Activated CD8-positive, alpha-beta memory T cell treated with anti-CD3 and anti-CD28 coated beads for 1 hour (primary cell): ENCODE measurements around the gene ABCB6.

Source experiments
- DNase-seq, 2 donors: peaks; one replicate each; pipeline ENCODE4 v3.0.0-alpha.2; 2020; ENCODE audit warnings: low read depth in 1 of 2; ENCODE audit errors: extremely low read depth in 1 of 2

The ABCB6 gene

DNA sequence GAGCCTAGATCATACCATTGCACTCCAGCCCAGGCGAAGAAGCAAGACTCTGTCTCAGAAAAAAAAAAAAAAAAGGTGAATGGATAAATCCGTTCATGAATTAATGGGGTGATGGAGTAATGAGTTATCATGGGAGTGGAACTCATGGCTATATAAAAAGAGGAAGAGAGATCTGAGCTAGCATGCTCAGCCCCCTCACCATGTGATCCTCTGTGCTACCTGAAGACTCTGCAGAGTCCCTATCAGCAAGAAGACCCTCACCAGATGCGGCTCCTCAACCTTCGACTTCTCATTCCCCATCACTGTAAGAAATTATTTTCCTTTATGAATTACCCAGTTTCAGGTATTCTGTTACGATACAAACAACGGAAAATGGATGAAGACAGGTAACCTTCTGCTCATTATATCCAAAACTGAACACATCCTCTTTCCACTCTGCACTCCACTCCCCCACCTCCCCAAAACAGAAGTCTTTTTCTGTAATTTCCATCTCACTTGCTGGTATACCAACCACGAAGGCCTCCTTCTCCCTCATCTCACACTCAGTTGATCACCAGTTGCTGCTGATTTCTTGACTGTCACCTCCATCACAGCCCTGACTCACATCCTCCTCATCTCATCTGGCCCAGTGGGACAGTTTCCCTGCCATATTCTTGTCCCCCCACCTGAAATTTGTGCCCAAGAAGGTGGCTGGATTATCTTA, 31.9 kb downstream of the ABCB6 start:
- DNase-seq = no peak

DNA sequence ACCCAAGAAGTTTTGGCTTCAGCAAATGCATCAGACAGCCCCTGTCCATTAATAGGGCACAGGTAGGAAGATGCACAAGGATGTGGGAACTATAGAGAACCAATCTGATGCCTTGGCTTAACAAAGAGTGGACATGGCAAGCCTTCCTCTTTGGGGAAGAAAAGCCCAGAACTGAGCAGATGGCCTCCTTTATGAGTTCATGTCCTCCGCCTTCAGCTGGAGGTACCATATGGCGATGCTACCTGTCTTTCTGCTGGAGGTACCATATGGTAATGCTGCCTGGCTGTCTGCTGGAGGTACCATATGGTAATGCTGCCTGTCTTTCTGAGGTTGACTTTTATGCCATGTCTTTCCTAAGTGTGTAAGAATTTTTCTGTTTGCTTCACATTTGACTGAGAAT, 34.6 kb downstream of the ABCB6 start:
- no peak for DNase-seq

DNA sequence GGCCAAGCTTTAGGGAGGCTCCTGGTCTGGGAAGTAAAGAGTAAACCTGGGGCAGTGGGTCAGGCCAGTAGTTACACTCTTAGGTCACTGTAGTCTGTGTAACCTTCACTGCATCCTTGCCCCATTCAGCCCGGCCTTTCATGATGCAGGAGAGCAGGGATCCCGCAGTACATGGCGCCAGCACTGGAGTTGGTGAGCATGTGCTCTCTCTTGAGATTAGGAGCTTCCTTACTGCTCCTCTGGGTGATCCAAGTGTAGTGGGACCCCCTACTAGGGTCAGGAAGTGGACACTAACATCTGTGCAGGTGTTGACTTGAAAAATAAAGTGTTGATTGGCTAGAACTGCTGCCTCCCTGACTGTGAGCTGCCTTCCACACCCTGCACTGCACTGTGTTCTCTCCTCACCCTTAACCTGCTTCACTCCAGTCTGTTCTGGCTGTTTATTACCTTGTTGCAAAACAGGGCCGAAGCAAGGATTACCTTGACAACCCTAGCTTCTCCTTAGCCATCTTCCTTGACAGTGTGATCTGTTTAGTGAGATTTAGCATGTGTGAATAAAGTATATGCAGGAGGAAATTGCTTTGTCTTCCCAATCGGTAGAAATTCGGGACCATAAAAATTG, 35.5 kb downstream of the ABCB6 start:
- no peak for DNase-seq

DNA sequence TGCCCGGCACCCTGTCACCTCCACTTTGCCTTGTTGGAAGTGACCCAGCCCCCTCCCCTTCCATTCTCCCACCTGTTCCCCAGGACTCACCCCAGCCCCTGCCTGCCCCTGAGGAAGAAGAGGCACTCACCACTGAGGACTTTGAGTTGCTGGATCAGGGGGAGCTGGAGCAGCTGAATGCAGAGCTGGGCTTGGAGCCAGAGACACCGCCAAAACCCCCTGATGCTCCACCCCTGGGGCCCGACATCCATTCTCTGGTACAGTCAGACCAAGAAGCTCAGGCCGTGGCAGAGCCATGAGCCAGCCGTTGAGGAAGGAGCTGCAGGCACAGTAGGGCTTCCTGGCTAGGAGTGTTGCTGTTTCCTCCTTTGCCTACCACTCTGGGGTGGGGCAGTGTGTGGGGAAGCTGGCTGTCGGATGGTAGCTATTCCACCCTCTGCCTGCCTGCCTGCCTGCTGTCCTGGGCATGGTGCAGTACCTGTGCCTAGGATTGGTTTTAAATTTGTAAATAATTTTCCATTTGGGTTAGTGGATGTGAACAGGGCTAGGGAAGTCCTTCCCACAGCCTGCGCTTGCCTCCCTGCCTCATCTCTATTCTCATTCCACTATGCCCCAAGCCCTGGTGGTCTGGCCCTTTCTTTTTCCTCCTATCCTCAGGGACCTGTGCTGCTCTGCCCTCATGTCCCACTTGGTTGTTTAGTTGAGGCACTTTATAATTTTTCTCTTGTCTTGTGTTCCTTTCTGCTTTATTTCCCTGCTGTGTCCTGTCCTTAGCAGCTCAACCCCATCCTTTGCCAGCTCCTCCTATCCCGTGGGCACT, 36.2 kb downstream of the ABCB6 start:
- no peak for DNase-seq

DNA sequence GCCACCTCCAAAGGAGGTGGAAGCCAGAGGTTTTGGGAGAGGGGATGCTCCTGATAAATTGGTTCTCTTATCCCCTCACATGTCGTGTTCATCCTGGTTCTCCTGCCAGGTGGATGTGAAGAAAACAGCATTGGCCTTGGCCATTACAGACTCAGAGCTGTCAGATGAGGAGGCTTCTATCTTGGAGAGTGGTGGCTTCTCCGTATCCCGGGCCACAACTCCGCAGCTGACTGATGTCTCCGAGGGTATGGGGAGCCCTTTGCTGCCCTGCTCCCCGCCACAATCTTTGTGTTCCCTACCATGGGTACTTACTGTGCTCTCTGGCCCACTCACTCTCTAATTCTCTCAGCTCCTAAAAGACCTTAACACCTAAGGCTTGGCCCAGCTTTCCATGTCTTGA, 37.2 kb downstream of the ABCB6 start:
- DNase-seq = no peak

DNA sequence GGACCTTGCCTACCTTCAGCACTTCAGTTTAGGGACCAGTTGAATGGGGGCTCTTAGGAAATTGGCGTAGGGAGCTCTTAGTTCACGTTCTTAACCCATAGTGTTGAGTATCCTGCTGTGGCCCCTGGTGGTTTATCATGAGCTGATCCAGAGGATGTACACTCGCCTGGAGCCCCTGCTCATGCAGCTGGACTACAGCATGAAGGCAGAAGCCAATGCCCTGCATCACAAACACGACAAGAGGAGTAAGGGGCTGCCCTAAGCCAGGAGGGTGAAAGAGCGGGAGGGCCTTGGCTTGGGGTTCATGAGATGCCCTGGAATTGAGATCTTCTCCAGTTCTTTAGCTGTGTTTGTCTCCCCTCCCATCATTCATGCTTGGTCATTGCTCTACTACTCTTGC, 37.8 kb downstream of the ABCB6 start:
- DNase-seq = no peak

DNA sequence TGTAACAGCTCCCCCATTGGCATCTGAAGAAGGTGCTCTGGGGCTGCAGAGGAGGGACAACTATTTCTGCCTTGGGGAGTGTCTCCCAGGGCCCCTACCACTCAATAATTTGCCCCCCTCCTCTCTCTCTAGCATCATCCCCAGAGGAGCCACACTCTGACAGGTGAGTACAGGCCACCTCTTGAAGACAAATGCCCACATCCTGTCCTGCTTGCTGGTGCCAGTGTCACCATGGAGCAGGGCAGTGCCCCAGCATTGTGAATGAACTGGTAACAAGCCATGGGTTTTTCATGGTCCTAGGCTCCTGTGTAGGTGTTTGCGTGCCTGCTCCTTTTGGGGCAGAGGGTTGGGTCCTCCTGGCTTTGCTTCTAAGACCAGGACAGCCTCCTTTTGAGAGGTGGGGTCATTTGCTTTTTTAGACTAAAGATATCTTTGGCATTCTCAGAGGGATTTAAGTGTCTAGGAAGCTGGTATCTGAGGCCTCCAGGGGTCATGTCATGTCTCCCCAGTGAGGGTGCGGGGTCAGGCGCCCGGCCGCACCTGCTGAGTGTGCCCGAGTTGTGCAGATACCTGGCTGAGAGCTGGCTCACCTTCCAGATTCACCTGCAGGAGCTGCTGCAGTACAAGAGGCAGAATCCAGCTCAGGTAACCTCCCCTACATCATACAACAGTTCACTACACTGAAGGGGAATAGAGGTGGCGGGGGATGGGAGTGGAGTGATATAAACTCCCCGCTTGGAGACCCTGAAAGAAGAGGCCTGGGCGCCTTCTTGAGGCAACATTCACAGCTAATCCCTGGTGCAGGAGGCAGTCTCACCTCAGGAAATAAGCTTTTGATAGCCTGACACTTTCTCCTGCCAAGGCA, 38.9 kb downstream of the ABCB6 start:
- no peak for DNase-seq

DNA sequence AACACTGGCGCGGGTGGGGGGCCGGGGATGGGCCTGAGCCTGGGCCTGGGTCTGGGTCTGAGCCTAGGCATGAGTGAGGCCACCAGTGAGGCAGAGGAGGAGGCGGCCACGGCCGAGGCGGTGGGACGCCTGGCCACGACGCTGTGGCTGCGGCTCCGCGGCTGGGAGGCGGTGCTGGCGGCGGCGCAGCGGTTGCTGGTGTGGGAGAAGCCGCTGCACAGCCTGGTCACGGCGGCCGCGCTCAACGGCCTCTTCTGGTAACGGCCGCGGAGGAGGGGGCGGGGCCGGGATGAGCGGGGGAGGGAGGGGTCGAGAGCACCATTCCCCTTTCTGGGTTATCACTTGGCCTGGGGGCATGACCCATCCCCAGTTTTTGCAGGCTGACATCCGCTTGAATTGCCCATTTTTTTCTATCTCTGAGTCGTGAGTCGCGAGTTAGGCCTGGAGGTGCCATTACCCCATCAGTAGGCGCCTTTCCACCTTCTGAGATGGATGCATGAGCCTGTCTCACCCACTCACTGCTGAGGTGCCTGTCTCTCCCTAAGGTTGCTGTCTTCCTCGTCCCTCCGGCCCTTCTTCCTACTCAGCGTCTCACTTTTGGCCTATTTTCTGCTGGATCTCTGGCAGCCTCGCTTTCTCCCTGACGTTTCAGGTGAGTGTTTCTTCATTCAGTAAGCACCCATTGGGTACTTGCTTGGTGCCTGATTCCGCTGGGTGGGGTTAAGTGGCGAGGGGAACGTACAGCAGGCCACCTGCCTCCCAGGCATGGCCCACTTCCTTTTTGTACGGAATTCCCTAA, 40.2 kb downstream of the ABCB6 start:
- no peak for DNase-seq

DNA sequence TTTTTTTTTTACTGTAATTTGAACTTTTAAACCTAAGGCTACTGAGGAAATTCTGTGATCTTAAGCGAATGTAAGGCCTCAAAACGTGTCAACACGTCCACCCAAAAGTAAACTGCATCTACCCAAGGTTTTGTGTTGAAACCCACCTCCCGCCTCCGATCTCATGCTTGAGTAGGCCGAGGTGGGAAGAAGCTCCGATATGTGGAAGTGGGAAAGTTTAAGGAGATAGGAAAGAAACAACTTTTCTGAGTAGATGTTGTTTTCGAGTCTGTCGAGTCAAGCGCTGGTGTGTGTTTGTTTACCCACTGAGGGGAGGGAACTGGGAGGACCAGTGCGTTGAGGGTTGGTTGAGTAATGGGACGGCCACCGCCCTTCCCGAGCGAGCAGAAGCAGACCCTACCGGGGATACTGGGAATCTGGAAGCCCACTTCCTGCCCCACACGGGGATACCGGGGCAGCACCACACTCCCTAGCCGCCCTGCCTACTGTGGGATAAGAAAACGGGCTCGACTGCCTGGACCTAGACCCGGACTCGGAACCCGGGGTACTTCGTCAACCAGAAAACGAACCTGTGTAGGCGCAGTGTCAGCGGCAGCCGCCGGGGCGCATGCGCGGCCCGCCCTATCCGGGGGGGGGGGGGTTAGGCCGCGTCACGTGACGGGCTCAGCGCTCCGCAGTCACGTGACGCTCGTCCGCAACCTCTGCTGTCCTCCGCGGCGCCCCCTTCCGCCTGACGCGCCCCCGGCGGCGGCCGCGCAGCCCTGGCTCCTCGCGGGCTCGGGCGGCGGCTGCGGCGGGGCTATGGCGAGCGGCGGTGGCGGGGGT, 41.0 kb downstream of the ABCB6 start, which contains the start of gene RETREG2:
RETREG2 (plus strand) TSS at position 724 of the 825 bp plus-strand sequence; CDS start at position 802, 78 bp downstream.
- peak; percentile 47 to 65 for DNase-seq

DNA sequence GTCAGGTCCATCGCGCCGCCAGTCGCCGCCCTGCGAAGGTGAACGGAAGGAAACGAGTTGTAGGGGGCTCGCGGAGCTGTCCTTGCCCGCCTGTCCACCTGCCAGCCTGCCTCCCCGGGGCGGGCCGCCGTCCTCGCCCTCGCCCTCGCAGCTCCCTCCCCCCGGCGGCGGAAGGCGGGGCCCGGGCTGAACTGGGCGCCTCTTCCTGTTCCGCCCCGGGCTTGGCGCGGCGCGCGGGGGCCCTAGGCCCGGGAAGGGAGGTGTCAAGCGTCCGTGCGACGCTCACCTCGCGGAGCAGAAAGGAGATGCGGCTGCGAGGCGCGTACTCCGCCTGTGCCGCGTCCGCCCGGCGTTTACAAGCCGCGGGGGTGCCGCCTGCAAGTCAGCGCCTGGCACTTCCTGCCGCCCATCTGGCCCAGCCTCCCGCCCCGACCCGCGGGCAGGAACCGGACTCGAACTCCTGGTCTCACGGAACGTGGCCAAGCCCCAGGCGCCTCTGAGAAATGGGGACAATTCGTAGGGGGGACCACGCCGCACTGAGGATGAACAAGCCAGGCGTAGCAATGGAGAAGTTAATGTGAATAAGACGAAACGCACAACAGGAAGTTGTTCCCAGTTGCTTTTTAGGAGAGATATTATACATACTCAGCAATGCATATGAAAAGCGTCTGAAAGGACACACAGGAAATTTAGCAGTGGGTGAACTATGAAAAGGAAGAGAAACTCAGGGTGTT, 41.8 kb downstream of the ABCB6 start, which contains the start of gene CNPPD1:
CNPPD1 (minus strand) TSS at position 108 of the 734 bp plus-strand sequence; CDS start at position 11, 97 bp downstream.
- DNase-seq = peak; percentile 47 to 82

DNA sequence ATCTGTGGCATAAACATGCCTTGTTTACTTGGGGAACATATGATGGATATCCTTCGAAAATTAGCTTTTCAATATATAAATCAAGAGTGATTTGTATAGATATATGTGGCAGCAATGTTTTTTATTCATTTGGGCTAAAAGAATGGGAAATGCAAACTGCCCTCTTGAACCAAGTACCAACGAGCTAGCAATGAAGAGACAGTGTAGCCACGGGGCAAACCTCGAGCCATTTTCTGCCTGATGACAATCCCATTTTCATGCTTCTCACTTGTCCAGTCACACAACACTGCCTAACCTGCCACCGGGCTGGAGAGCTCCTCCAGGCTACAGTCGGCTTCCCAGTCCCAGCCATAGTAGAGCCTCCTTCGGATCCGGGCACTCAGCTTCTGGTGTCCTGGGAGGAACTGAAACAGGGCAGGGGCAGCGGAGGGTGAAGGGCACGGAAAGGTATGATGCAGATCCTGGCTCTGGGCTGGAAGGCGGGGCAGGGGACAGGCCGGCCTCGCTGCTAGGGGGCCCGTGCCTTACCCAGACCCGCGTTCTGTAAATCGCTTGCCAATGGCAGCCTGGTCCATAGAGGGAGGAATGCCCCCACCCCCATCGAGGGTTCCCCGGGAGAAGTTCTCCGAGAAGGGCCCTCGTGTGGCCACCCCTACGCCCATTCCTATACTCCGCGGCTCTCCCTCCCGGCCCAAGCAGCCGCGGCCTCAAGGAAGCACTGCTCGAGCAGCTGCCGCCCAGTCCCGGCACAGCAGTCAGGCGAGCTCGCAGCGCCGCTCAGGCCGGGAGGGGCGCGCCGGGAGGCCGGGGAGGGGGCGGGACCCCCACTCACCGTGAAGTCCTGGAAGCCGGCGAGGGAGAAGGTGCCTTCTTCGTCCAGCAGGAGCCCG, 42.6 kb downstream of the ABCB6 start:
- DNase-seq = no peak

DNA sequence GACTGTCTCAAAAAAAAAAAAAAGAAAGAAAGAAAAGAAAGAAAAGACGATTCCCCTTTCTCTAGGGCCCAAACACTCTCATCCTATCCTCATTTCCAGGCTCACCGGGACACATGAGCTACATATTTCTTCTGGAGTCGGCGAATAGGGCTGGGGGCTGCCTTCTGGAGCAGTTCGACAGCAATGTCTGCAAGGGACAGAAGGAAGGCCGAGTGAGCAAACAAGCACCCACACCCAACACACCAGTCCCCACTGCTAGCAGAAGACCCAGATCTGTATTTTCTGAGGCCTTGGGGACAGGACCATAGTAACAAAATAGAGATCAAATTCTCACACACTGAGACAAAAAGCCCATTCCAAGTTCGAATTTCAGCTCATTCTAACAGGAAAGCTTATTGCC, 43.3 kb downstream of the ABCB6 start:
- no peak for DNase-seq

DNA sequence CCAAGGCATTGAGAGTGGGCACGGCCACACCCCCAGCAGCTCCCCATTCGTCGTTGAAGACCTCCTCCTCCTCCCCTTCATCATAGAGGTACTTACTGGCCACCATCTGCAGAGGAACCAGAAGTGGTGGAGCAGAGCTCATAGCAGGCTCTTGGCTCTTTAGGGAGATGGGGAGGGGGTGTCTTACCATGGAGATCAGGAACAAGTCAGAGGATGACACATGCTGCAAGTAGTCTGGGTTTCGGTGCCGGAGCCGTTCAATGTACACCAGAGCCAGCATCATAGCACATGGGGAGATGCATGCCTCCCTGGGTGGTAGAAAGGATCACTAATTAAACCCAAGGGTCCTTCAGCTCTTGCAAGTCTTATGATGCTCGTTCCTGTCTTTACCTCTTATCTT, 44.0 kb downstream of the ABCB6 start:
- DNase-seq = no peak

DNA sequence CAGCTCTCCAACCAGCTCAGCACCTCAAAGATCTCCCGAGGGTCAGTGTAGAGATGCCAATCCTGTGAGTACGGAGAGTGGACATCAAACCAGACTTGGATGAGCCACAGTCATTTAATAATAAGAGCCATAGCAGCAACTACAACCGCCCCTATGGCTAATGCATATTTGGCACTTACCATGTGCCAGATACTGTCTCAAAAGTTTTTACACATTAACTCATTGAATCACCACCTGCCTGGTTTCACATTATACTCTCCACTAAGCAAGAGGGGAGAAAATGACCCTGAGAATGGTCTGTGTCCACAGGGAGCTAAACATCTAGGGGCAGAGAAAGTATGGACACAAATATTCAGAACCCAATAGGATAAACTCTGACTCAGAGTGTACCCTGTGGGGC, 44.6 kb downstream of the ABCB6 start:
- no peak for DNase-seq

DNA sequence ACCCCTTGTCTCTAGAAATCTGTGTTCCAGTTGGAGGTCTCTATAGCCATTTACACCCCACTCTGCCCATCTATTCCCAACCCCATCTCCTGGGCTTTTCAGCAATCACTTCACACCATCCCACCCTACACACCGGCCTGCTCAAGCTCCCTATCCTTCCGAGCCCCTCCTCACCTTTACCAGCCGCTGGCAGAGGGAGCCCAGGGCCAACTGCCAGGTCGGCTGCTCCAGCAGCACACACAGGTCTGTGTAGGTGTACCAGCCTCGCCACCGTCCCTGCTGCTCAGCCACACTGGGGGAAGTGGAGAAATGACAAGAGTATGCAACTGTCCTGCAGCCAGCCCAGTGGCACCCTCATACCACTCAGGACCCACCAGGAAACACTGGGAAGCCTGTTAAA, 45.6 kb downstream of the ABCB6 start:
- DNase-seq = no peak

DNA sequence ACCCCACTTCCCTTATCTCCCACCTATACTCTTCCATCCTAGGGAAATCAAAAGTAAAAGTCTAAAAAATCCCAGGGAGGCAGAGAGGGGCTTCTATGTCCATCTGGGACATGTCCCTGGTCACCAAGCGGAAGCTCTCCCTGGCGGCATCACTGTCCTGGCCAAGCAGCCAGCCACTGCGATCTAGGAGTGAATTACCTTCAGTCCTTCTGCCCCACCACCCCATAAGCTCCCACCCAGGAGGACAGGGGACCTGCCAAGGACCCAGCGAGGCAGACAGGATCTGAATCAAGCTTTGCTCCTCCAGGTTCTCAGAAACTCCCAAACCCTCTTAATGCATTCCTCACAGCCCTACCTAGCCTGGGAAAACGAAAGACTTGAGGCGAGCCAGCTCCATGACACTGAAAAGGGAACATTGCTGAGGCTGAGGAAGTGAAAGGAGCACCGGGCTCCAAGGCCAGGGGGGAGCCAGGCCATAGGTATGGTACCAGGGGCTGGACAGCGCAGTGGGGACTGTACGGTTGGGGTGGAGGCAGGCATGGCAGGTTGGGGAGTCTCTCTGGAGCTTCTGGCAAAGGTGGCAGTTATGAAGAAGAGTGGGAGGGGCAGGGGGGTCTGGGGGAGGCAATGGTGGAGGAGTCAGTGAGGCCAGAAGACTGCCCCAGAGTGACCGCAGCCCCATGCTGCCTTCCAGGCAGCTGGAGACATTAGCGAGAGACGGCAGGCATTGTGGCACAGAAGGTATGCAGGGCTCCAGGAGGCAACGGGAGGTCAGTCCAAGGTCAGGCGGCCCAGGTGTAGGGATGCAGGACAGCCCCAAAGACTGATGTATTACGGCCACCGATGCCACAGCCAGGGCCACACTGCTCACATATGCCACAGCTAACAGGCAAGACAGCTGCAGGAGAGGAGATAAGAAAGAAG, 46.3 kb downstream of the ABCB6 start:
- DNase-seq = no peak
